Astrocyte of the hippocampus (primary cell): ENCODE results near the gene PSD4.
A peak's percentile ranks its signal among the peaks of the same experiment; 100 is the strongest.

ENCODE experiments used
- DNase-seq: peaks from one replicate; pipeline ENCODE4 v3.0.0; 2011; ENCODE audit warnings: low read depth, low spot score

Gene PSD4

GRCh38 chr2:113142290-113142689 lies 31.5 kb upstream of the PSD4 start:
- no peak for DNase-seq

GRCh38 chr2:113144259-113144658 lies 29.5 kb upstream of the PSD4 start:
- no peak for DNase-seq

- DNase-seq, result no peak
These were observed 24.9 kb upstream of the PSD4 start for GRCh38 chr2:113148606-113149552.

GRCh38 chr2:113149553-113150257 lies 24.1 kb upstream of the PSD4 start:
- DNase-seq, result no peak

GRCh38 chr2:113150258-113150601 lies 23.5 kb upstream of the PSD4 start:
- no peak for DNase-seq

GRCh38 chr2:113155331-113155730 lies 18.4 kb upstream of the PSD4 start:
- no peak for DNase-seq

- no peak for DNase-seq
These were observed 17.3 kb upstream of the PSD4 start for GRCh38 chr2:113156278-113157117.

- peak; percentile 70 for DNase-seq
These were observed 16.5 kb upstream of the PSD4 start for GRCh38 chr2:113157118-113157896.

GRCh38 chr2:113157897-113158753 lies 15.6 kb upstream of the PSD4 start:
- DNase-seq, result no peak

- DNase-seq, result no peak
These were observed 14.8 kb upstream of the PSD4 start for GRCh38 chr2:113158884-113159553.

GRCh38 chr2:113160248-113160647 lies 13.5 kb upstream of the PSD4 start:
- no peak for DNase-seq

- no peak for DNase-seq
These were observed 12.8 kb upstream of the PSD4 start for GRCh38 chr2:113160962-113161361.

GRCh38 chr2:113162173-113162572 lies 11.6 kb upstream of the PSD4 start:
- DNase-seq, result no peak

- no peak for DNase-seq
These were observed 10.9 kb upstream of the PSD4 start for GRCh38 chr2:113162869-113163268.

- DNase-seq, result no peak
These were observed 9.4 kb upstream of the PSD4 start for GRCh38 chr2:113164215-113164929.

GRCh38 chr2:113164930-113165585 lies 8.7 kb upstream of the PSD4 start:
- no peak for DNase-seq

- no peak for DNase-seq
These were observed 7.6 kb upstream of the PSD4 start for GRCh38 chr2:113166187-113166645.
